ENCODE measurements around the gene SIDT2.

- TF ChIP-seq CTCF (IDR thresholded peaks at IDR 0.05) (no peak), ZFX (IDR thresholded peaks at IDR 0.05; ENCODE audit: borderline replicate concordance) (no peak)
Measured at GRCh38 chr11:117175104-117175503, 3.4 kb upstream of the SIDT2 start.
